HG02885 (cell line): ENCODE measurements around the gene TMEM129.
"Not testable (repeated sequence)": the region's sequence is repeated elsewhere in the genome, so short reads cannot be mapped to it uniquely, and the experiment has no call there.

Experiments
- ATAC-seq: cut with Tn5 transposase; IDR thresholded peaks from one replicate; pipeline ENCODE4 v1.9.1; 2021; ENCODE audit warnings: mild to moderate bottlenecking; ENCODE audit not compliant: unreplicated experiment, poor library complexity

TMEM129 gene

DNA sequence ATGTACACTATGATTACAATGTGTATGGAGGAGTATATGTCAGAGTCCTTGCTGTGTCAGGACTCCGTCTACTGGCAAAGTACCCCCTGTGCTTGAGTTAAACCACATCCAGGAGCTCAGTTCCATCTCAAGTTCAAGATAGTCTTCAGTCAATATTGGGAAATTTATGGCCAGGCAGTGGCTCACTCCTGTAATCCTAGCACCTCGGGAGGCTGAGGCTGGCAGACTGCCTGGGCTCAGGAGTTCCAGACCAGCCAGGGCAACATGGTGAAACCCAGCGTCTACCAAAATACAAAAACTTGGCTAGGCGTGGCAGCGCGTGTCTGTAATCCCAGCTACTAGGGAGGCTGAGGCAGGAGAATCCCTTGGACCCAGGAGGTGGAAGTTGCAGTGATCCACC, 14.8 kb downstream of the TMEM129 start:
- ATAC-seq = no peak

DNA sequence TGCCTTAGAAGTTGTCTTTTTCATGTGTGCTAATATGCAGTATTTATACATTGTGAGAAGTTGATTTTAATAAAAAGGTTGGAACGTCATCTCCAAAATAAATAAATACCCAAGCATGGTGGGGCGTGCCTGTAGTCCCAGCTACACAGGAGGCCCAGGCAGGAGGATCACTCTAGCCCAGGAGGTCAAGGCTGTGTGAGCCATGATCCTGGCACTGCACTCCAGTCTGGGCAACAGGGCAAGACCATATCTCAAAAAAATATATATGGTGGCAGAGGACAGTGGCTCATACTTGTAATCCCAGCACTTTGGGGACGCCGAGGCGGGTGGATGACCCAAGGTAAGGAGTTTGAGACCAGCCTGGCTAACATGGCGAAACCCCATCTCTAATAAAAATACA, 15.4 kb downstream of the TMEM129 start:
- no peak for ATAC-seq

DNA sequence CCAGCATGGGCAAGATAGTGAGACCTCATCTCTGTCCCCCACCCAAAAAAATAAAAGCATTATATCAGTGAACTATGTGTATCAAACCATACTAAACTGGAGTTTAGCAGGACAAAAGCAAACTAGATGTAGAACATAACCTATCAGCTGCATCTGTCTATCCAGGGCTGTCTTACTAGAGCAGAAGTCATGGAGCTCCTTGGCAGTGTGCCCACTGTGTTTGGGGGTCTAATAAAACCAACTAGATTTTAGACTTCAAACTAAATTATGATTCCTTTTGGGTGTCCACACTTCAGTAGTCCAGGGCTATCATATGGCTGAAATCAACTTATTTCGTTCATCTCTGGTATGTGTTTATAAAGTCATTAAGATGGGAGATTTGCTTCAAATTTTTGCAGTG, 17.3 kb downstream of the TMEM129 start:
- ATAC-seq = no peak

DNA sequence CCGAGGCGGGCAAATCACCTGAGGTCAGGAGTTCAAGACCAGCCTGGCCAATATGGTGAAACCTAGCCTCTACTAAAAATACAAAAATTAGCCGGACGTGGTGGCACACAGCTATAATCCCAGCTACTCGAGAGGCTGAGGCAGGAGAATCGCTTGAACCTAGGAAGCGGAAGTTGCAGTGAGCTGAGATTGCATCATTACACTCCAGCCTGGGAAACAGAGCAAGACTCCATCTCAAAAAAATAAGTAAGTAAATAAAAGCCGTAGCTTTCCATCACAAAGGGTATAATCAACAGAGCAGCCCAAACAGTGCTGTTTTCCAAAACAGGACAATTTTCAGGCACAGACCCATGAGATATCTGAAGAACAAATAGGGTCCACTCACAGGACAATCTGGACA, 19.5 kb downstream of the TMEM129 start:
- not testable (repeated sequence) for ATAC-seq

DNA sequence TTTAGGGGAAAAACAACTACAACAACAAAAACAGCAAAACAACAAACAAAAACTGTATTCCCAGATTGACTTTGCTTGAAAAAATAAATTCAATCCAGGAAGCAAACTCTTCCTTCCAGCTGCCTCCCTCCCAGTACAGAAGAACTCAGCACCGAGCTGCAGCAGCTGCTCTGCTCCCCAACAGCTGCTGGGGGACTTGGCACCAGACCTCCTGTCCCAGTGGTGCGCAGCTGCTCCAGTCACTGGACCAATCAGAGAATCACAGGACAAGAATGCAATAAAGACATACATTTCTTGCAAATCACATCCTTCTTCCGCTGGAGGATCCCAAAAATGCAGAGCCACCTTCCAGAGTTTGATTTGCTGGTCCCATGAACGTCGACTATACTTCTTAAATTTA, 25.2 kb downstream of the TMEM129 start:
- no peak for ATAC-seq

DNA sequence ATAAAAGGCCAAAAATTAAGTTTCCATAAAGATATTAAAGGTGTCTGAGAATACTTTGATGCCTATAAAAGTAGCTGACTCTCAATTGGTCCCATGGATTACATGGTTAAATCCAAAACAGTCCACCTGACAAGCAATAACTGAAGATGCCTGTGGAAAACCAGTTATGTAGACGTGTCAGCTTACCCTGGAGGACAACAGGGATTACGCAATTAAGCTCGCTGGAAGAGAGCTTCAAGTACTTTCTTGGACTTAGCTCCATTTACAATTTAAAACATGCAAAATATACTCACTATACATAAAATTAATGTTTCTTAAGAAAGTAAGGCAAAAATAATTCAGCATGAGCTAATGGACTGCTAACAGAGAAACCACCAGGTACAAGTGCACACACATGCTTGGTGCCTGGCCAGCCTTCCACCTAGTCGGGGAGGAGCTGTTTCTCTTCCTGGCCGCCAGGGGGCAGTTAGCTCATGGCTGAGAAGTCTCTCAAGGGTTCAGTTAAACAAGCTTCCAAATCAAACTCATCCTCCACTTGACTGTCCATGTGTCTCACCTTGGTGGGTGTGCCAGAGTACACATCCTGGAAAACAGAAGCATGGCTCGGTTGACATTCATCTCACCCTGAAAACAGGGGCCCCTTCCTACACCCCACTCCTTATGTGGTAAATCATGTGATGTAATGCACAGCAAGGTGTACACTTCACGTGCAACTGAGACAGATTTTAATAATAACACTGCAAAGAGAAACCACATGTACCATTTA, 27.8 kb downstream of the TMEM129 start:
- ATAC-seq = peak; percentile 79

DNA sequence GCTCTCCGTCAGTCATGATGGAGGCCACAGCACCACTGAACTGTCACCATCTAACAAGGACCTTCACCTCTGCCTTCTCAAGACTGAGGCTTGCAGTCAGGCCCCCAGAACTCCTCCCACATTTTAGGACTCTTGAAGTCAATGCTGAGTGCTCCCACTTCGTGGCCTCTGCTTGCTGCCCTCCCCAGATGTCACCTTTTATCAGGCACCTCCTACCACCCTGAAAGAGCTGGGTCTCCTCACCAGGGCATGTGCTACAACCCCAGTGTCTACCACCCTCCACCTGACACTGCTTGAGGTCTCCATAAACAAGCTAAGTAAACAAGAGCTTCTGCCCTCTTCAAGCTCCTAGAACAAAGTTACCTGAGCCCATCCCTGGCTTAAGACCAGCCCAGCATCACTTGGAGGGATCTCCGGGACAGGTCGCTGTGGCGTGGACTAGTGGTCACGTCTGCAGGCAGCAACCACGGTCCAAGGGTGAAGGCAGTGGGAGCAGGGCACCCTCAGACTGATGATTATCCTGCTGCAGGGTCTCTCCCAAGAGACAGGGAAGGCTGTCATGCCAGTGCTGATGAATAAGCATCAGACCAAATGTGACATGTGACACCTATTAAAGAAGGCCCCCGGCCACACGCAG, 29.3 kb downstream of the TMEM129 start:
- no peak for ATAC-seq

DNA sequence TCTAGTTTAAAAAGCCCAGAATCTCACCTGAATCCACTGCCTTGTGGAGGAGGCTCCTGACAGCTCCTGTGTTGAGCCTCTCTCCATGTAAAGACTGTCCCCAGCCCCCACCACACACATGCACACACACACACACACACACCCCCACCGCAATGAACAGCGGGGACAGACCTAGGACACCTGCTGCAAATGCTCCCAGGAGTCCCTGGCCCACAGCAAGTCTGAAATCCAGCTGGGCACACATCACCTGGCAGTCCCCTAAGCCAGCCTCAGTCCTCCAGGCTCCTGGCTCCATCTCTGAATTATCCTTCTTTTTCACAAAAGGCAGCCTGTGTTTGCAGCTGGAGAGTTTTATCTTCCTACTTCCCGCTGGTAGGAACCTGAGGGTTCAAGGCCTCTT, 30.4 kb downstream of the TMEM129 start:
- no peak for ATAC-seq

DNA sequence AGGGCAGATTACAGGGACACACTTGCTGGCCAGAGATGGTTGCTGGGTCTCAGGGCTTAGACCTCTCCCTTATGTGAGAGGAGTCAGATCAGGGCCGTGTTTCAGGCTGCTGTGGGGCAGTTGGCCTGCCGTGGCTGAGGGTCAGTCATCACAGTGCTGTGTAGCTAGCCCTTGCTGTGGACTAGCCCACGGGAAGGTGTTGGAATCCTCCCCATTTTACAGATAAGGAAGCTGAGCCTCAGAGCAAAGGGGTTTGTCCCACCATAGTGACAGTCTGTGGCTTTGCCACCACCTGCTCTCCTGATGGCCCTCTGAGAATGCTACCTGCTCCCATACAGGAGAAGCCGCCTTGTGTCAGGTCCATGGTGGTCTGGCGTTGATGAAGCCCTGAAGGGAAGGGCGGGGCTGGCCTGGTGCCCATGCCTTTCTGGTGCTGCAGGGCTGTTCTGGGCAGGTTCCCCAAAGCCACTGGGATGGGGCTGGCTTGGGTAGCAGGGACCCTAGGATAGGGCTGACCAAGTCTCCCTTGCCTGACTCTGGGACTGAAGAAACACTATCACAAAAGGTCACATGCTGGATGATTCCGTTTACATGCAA, 34.6 kb downstream of the TMEM129 start:
- ATAC-seq = no peak

DNA sequence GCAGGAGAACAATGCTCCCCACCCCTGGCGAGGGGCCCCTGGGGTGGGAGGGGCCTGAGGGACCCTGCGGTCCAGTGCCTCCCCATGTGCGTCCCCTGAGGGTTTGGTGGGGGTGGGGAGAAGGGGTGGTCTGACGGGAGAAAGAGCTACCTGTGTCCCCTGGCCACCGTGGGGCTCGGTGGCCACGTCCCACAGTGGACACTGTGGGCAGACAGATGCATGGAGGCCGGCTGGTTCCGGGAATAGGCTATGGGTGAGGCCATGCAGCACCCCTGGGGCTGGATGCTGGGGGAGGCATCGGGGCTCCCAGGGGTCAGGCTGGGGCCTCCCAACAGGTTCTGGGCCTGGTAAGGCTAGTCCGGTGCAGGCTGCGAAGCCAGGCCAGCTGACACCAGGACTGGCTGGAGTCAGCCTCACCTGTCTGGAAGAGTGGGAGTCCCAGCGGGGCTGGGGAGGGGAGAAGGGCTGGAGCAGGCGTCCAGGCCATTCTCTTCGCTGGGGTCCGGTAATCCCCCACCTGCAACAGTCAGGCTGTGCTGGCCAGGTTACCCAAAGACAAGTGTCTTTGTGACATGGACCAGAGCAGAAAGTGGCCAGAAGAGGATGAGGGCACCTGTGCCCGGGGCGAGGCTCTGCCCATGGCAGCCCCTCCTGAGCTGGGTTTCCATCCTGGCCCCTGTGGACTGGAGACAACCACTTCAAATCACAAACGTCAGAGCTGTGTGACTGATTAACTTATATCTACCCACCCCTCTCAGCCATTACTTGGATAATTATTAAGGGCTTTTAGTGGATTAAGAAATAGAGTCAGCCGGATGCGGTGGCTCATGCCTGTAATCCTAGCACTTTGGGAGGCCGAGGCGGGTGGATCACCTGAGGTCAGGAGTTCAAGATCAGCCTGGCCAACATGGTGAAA, 35.6 kb downstream of the TMEM129 start:
- ATAC-seq = no peak

DNA sequence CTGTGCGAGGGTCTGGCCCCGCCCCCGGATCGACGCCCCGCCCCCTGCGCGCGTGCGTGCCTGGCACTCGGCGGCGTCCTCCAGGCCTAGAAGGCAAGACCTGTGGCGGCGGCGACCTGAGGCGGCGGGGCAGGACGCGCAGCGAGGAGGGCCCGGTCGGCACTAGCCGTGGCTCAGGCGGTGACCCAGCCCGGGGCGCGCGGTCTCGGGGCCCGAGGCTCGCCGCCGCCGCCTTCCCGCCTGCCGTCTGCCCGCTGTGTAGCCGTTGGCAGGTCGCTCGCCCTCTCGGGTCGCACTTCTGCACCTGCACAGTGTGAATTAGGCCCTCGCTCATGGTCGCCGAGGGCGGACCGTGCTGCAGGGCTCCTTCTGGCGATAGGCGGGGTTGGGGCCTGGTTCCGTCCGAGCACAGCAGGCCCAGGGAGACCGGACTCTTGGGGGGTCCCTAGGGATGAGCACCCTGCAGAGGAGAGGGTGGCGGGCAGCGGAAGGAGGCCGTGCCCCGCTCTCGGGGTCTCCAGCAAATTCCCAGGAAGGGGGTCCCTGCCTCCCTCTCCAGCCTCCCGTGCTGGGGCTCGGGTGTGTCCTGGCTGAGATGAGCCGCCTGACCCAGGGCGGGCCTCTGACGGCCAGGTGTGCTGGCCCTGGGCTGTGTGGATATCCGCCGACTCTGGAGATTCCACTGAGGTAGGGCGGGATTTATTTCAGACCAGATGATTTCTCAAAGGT, 36.5 kb downstream of the TMEM129 start:
- no peak for ATAC-seq

DNA sequence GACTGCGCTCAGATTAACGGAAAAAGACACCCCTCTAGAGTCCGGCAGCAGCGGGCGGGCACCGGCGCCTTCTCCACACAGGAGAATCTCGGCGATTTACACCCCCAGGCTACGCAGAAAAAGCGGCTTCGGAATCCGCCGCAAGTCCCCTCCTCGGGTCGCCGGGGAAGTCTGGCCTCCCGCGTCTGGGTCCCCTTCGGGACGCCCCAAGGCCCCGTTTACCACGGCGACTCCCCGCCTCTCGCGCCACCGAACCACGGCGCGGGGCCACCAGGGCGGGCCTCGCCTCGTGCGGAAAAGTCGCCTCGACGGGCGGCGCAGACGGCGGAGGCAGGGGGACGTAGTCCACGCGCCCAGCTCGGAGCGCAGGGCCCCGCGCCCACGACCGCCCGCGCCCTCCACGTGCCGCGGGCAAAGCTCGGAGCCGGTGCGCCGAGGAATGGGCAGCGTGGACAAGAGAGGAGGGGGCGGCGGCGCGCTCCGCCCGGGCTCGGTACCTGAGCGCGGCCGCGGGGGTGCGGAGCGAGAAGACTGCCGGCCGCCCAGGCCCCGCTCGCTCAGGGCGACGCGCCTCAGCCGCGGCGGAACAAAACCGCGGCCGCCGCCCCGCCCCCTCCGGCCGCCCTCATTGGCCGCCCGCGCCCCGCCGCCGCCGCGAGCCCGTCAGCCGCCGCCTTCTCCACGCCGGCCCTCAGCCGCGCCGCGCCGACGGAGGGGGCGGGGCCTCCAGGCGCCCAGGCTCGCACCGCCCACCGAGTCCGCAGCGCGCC, 37.2 kb downstream of the TMEM129 start, which contains the start of gene FAM53A:
TSS of gene FAM53A (minus strand) at position 578 of the 770 bp plus-strand sequence. CDS start 15,572 bp downstream, outside the sequence.
- peak; percentile 89 for ATAC-seq

DNA sequence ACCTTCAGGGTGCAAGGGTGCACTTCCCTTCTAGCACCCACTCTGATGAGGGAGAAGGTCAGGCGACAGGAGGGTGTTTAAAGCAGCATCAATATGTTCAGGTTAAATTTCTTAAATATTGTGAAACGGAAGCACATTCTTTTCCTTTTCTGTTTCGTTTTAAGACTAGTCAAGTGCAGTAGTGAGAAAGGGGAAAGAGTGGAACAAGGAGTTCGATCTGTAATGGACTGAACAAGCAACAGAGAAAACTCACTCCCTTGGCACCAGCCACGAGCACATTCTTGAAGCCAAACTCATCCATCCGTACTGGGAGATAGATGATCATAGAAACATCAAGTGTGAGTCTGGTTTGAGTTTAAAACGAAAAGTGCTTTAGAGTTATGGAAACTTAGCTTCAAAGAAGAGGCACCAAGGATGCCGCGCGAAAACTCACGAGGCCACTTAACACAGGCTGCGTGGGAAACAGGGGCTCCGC, 37.8 kb downstream of the TMEM129 start:
- ATAC-seq = no peak

DNA sequence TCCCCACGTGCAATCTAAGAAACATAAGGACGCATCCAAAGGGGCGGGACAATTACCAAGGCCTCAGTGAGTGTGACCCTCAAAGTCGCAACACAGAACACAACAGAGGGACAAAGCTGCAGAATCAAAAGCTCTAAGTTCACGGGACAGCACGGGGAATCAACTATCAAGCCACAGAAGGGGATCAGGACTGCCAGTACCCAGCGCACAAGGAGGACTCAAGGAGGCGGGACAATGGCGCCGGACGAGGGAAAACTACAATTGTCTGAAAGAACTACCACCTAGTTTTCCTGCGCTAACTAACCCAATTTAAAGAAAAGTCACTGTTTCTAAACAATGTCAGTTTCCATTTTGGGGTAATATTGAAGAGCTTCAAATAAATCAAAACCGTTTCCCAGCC, 38.3 kb downstream of the TMEM129 start:
- ATAC-seq = no peak

DNA sequence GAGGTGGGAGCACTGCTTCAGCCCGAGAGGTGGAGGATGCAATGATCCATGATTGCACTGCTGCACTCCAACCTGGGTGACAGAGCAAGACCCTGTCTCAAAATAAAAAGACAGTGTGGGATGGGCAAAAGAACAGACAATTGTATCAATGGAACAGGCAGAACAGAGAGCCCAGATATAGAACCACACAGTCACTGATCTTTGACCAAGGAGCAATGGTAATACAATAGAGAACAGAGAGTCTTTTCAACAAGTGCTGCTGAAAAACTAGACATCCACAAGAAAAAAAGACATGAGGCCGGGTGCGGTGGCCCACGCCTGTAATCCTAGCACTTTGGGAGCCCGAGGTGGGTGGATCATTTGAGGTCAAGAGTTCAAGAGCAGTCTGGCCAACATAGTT, 42.9 kb downstream of the TMEM129 start:
- ATAC-seq = no peak

DNA sequence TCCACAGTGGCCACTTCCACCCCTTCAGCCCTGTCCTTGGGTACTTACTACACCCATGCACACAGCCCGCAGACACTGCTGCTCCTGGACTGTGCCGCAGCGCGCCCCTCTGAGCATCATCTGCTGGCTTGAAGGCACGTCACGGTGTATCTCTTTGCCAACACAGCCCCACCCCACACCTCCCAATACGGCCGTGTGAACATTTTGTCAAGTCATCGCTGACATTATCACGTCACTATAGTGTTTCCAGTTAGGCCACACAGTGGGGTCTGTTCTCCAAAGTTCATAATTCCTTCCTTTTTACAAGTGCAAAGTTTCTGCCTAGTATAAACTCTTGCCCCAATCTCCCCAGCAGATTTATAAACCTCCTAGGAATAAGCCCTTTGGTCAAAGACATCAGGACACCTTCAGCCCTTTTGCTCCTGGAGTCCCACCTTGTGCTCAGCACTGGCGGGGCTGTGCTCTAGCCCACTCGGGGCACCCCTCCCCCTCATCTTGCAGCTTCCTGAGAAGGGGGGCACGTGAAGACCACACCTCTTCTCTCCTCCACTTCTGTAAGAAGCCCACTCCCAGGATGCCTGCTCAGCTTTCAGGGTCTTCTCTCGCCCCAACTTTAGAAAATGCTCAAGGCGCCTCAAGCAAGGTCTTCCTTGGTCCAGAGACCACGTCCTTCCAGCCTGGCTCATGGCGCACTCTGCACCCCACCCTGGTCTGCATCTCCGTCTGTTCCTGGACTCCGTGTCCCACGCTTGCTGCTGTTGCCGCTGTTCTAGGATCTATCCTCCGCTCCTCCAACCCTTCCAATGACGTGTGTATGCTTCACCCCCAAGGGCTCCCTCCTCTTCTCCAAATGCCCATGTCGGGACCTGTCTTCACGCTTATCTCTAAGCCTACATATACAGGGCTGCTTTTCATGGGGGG, 44.3 kb downstream of the TMEM129 start:
- no peak for ATAC-seq

DNA sequence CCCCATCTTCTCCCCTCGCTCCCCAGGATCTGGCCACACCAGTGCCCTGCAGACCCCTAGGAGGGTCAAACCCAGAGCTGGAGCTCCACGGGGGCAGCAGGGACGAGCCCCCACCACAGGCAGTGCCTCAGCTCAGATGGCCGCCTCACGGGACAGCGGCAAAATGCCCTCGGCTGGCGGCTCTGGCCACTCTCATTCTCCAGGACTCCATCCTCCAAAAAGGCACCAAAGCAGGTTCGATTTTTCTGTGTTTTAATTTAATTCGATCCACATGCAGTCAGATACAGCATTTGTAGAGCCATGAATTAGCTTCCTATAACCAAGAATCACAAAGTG, 45.4 kb downstream of the TMEM129 start:
- ATAC-seq = no peak

DNA sequence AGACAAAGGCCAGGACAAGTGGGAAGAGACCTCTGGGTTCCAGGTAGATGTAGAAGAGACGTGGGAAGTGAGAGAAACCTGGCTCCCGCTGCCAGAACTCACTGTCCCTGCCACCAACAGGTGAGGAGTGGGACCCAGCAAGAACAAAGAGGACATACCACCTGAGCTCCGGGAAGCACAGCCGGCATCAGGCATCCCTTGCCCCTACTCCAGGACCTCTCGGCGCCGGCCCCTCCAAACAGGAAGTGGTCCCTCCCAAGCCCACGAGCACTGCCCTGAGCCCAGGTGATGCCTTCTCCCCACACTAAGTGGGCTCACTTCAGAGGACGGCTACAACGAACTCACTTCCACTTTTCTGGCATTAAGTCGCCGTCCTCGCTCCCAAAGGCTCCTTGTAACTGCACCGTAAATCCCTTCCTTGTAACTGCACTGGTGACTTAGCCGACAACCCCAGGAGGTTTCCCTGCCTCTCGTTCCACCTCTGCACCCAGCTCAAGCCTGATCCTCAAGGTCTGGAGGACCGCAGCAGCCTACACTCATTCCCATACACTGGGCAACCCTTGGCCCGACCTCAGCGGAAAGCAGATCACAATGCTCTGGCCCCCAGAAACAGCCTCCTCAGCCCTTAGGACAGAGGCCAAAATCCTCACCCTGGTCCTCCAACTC, 45.9 kb downstream of the TMEM129 start:
- no peak for ATAC-seq
